Measurements from ENCODE around the gene SAMD9.
A peak's percentile ranks its signal among the peaks of the same experiment; 100 is the strongest.
"Not testable (repeated sequence)": the region's sequence is repeated elsewhere in the genome, so short reads cannot be mapped to it uniquely, and the experiment has no call there.

Gene SAMD9

GRCh38 chr7:93117852-93118530 is at the start of gene SAMD9:
Gene SAMD9 (minus strand): TSS chr7:93117979. CDS start chr7:93106097, 11,882 bp downstream.
- peak; percentile 7 for DNase-seq (ENCODE audit: low read depth)

GRCh38 chr7:93165447-93165846 is 47.7 kb upstream of the SAMD9 start:
- DNase-seq (ENCODE audit: low read depth): no peak

DNA sequence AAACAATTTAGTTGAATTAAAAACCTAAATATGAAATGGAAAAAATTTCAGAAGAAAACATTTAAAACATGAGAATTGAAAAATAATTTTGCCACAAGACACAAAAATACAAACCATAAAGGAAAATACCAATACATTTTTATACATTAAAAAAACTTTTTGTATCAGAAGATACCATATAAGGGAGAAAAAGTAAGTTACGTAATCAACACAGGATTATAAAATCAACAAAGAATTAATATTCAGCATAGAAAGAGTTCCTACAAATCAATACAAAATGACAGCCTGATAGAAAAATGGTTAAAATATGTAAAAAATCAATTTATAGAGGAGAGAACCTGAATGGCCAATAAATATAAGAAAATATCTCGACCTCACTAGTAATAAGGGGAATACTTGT is 47.0 kb upstream of the SAMD9 start:
- DNase-seq (ENCODE audit: low read depth): no peak

DNA sequence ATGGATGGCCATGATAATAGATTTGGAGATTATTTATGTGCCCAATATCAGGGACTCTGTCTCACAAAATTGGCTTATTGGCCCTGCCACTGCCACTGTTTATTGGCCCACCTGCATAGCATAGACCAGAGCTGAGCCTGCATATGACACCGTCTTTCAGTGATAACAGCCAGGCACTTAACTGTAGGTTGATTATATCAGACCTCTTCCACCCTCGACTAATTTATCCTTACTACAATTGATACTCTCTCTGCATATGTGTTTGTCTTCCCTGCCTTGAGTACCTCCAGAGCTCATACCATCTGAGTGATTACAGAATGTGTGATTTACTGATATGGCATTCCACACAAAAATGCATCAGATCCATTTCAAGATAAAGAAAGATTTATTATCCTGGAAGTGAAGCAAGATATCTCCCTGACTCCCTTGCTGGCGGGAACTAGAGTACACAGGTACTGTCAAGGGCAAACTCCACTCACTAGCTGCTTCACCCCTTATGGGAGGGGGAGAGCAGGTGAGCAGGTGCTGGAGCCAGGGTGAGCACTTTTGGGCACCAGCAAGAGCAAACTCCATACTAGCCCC is 43.5 kb upstream of the SAMD9 start:
- DNase-seq (ENCODE audit: low read depth): no peak

GRCh38 chr7:93160410-93160809 is 42.6 kb upstream of the SAMD9 start:
- DNase-seq (ENCODE audit: low read depth): no peak

DNA sequence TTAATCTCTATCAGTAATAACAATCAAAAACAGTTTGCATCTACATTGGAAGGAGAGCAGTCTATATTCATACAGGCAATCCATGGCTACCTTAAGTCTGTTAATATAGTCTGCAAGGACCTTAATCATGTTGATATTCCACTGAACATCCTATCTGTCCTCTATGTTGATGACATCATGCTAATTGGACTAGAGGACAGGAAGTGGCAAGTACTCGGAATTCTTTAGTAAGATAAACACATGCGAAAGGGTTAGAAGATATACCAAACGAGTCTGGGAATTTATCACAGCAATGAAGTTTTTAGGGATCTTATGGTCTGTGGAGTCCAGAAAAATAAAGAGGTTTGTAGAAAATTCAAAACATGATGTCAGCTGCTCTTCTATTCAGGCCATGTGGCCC is 41.7 kb upstream of the SAMD9 start:
- no peak for DNase-seq (ENCODE audit: low read depth)

- no peak for DNase-seq (ENCODE audit: low read depth)
These were observed 39.1 kb upstream of the SAMD9 start for GRCh38 chr7:93156884-93157283.

DNA sequence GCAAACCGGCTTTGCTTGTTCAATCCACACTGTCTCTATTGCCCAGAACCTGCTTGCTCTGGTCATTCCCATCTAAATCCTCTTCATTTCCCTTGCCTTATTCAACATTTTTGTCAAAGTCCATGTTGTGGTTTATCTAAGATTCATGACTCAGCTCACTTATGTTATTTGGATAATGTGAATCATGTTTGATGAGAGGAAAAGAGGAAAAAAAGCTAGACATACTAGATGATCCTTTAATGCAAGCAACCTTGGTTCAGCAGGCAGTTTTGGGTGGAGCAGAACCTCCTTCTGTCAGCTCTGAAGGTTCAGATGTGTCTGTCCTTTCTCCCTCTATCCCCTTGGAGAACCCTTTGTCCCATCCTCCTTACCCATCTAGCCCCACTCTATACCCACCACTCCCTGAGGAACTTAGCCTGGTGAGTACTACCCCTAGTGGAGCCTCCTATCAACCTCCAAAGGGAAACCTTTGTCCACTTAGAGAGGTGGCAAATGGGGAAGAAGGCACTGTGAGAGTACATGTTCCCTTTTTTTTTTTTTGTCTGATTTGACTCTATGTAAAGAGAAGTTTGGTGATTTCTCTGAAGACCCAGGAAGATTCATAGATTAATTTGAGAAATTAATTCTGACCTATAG is 32.5 kb upstream of the SAMD9 start:
- DNase-seq (ENCODE audit: low read depth): no peak

DNA sequence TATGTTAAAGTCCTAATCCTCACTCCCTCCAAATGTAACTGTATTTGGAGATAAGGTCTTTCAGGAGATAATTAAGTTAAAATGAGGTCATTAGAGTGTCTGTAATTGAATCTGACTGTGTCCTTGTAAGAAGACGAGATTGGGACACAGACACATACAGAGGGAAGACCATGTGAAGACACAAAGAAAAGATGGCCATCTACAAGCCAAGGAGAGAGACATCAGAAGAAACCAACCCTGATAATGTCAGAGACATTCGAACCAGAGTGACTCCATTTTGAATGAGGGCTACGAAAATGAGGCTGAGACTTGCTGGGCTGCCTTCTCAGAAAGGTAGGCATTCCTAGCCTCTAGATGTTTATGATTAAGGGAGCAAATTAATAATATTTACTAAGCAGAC is 30.9 kb upstream of the SAMD9 start:
- DNase-seq (ENCODE audit: low read depth): no peak

GRCh38 chr7:93148144-93148543 is 30.4 kb upstream of the SAMD9 start, which contains the start of gene SAMD9L:
Gene SAMD9L (minus strand): TSS chr7:93148385. CDS start chr7:93135971, 12,414 bp downstream.
- no peak for DNase-seq (ENCODE audit: low read depth)

- DNase-seq (ENCODE audit: low read depth): peak; percentile 4
These were observed 29.6 kb upstream of the SAMD9 start for GRCh38 chr7:93147363-93147762.

GRCh38 chr7:93146472-93147141 is 28.8 kb upstream of the SAMD9 start:
- DNase-seq (ENCODE audit: low read depth): no peak

DNA sequence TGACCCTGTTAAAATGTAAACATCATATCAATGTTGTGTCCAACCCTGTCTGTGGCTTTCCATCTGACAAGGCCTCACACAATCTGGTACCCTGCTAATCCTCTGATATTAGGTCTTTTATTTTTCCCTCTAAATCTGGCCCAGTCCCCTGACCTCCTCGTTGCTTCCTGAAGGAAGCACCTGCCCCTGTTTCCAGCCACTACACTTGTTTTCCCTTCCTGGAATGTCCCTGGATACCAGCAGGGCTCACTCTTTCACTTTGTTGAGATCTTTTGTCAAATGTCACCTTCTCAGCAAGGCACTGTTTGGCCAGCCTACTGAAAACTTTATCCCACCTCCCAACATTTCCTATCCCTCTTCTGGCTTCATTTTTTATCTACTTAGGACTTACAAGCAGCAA is 28.3 kb upstream of the SAMD9 start:
- no peak for DNase-seq (ENCODE audit: low read depth)

DNA sequence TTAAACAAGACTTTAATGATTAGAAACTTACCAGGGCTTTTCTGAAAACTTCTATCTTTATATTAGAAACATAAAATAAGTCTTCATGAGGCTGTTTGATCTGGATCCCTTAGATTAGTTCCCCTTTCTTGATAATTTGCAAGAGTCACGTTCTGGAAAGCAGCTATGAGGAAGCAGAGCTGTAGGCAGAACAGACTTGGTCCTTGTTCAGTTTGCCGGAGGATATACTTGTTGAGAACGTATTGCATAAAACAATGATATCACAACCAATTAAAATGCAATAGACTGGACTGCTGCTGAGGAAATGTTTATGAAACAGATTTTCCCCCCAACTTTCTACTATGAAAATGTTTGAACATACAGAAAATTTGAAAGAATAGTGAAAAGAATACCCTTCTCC is 27.6 kb upstream of the SAMD9 start:
- no peak for DNase-seq (ENCODE audit: low read depth)

GRCh38 chr7:93142127-93142526 is 24.3 kb upstream of the SAMD9 start:
- no peak for DNase-seq (ENCODE audit: low read depth)

GRCh38 chr7:93140582-93141191 is 22.9 kb upstream of the SAMD9 start:
- no peak for DNase-seq (ENCODE audit: low read depth)

DNA sequence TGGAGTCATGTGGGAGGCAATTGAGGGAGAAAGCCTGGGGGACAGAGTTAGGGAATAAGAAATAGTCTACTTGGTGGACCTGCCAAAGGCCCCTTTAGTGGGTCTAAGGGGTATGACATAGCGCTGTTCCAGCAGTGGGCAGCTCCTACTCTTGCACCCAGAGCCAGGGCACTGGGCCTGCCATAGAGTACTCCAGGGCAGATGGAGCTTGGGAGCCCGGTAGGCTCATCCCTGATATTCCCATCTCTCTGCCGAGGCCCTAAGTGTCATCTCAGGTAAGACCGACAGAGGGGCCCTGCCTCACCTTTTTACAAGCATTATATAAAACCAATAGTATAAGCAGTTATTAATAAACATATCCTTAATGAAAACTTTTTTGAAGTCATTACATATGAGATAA is 20.8 kb upstream of the SAMD9 start:
- DNase-seq (ENCODE audit: low read depth): no peak

- DNase-seq (ENCODE audit: low read depth): no peak
These were observed 15.2 kb upstream of the SAMD9 start for GRCh38 chr7:93133005-93133404.

DNA sequence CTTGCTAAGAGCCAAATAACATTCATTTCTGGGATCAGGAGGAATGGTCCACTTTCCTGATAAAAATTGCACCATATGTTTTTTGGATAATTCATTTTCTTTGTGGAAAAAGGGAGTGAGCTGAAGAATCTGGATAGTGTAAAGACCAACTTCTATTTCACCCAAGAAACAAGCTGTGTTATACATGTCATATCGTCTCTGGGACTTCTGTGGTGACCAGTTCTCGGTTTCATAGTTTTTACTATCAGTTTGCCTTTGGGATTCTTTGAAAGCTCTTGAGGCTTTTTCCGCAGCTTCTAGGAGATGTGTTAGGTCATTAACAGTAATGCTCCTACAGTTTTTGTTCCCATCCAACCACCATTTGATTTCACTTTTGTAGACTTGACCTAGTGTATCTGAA is 14.4 kb upstream of the SAMD9 start:
- DNase-seq (ENCODE audit: low read depth): no peak

GRCh38 chr7:93126954-93127353 is 9.2 kb upstream of the SAMD9 start:
- DNase-seq (ENCODE audit: low read depth): not testable (repeated sequence)

DNA sequence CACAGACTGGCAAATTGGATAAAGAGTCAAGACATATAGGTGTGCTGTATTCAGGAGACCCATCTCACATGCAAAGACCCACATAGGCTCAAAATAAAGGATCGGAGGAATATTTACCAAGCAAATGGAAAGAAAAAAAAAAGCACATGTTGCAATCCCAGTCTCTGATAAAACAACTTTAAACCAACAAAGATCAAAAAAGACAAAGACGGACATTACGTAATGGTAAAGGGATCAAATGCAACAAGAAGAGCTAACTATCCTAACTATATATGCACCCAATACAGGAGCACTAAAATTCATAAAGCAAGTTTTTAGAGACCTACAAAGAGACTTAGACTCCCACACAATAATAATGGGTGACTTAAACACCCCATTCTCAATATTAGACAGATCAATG is 5.8 kb upstream of the SAMD9 start:
- DNase-seq (ENCODE audit: low read depth): not testable (repeated sequence)
